C1 segment of cervical spinal cord (tissue), 14 donors: ENCODE measurements around the gene SLC48A1.
A peak's percentile ranks its signal among the peaks of the same experiment; 100 is the strongest.
"Not testable (repeated sequence)": the region's sequence is repeated elsewhere in the genome, so short reads cannot be mapped to it uniquely, and the experiment has no call there.

Experiments used
- DNase-seq, 14 donors: peaks; one replicate each; lab custom pipeline; 2025; lab: John Stamatoyannopoulos, UW

Gene SLC48A1

GRCh38 chr12:47808574-47809365, 35.7 kb downstream of the SLC48A1 start:
- no peak for DNase-seq

DNA sequence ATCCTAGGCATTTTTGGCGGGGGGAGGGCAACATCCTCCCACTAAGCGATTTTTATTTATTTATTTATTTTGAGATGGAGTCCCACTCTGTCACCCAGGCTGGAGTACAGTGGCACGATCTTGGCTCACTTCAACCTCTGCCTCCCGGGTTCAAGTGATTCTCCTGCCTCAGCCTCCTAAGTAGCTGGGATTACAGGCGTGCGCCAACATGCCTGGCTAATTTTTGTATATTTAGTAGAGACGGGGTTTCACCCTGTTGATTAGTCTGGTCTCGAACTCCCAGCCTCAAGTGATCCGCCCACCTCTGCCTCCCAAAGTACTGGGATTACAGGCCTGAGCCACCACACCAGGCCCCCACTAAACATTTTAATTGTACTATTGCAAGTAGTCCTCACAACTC, 36.5 kb downstream of the SLC48A1 start:
- DNase-seq, result not testable (repeated sequence)

DNA sequence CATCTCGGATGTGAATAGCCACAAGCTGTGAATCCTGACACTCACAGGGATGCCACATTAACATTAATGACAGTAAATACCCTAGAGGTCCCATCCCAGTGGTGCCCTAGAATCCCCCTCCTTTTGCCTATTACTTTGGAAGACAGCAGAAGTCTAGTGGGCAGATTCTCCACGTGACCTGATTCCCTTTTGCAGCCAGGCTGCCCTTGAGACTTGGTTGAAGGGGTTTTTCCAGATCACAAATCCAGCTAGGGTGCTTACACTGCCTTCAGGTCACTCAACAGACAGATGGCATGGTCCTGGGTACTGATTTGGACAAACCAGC, 38.0 kb downstream of the SLC48A1 start:
- DNase-seq, result no peak

GRCh38 chr12:47811581-47812484, 38.8 kb downstream of the SLC48A1 start:
- peak in 2 of 14 donors; percentile 61 to 91 for DNase-seq

- DNase-seq, result peak in 12 of 14 donors; percentile 14 to 87 (median 50)
Observed at GRCh38 chr12:47812797-47813510, 39.9 kb downstream of the SLC48A1 start.

DNA sequence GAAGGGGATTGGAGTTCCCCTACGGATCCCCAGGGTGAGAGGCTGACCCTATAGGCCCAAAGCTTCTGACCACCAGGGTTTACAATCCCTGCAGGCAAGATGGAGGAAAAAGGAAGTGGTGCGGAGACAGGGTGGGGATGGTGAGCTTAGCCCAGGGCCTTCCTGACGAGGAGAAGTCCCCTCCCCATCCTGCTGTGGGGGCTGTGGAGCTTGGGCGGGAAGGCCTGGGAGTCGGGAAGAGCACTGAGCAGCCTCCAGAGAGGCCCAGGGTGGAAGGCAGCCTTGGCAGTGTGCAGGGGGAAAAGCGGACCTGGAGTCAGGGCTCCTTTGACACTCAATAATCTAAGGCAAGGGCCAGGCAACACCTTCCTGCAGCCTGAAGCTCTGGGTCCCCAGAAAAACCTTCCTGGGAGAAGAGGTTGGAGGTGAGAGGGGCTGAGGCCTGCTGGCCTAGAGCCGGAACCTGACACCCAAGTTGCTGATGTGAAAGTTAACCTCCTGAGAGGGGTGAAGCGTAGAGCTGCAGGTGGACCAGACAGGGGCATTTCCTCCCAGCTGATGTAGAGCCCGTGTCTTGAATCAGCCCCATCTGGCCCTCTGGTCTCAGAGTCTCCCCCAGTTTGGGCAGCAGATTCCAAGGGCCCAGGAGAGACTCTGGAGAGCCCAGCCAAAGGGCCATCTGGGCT, 40.6 kb downstream of the SLC48A1 start:
- DNase-seq, result peak in 1 of 14 donors; percentile 65

DNA sequence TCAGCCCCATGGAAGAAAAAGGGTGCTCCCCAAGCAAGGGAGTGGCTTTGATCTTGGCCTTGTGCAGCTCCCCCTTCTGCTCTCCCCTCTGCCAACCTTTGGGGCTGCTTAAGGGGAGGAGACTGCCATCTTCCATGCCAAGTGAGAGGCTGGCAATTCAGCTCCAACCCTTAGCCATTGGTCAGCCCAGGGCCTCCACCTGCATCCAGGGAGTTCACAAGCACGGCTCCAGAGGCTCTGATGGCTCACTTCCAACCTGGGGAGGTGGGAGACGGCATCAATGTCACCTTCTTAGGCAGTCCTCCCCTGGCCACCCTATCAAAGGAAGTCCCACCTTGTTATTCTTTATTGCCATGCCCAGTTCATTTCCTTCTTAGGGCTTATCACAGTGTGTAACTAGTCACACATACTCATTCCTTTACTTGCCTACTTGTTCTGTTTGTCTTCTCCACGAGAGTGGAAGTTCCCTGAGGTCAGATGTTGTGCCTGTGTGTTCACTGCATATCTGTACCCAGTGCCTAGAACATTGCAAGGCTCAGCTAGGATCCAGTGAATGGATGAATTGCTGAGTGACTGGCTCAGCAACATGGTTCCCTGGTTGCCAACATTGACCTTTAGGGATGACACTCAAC, 41.6 kb downstream of the SLC48A1 start:
- no peak for DNase-seq

DNA sequence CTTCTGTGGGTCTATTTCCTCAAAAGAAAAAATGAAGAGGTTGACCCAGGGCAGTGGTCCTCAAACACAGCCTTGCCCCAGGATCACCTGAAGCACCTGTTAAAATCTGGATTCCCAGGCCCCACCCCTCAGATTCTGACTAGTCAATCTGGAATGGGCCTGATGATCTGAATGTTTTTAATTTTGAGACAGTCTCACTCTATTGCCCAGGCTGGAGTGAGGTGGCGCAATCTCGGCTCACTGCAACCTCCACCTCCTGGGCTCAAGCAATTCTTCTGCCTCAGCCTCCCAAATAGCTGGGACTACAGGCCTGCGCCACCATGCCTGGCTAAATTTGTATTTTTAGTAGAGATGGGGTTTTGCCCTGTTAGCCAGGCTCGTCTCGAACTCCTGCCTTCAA, 42.4 kb downstream of the SLC48A1 start:
- not testable (repeated sequence) for DNase-seq

GRCh38 chr12:47816403-47817271, 43.6 kb downstream of the SLC48A1 start:
- DNase-seq, result no peak

GRCh38 chr12:47817272-47818006, 44.4 kb downstream of the SLC48A1 start:
- DNase-seq, result peak in 1 of 14 donors; percentile 49

GRCh38 chr12:47818007-47818376, 45.0 kb downstream of the SLC48A1 start:
- DNase-seq, result no peak

- peak in 7 of 14 donors; percentile 9 to 64 (median 54) for DNase-seq
Observed at GRCh38 chr12:47818467-47819137, 45.6 kb downstream of the SLC48A1 start.

GRCh38 chr12:47819138-47819895, 46.3 kb downstream of the SLC48A1 start:
- peak in 11 of 14 donors; percentile 26 to 81 (median 59) for DNase-seq

DNA sequence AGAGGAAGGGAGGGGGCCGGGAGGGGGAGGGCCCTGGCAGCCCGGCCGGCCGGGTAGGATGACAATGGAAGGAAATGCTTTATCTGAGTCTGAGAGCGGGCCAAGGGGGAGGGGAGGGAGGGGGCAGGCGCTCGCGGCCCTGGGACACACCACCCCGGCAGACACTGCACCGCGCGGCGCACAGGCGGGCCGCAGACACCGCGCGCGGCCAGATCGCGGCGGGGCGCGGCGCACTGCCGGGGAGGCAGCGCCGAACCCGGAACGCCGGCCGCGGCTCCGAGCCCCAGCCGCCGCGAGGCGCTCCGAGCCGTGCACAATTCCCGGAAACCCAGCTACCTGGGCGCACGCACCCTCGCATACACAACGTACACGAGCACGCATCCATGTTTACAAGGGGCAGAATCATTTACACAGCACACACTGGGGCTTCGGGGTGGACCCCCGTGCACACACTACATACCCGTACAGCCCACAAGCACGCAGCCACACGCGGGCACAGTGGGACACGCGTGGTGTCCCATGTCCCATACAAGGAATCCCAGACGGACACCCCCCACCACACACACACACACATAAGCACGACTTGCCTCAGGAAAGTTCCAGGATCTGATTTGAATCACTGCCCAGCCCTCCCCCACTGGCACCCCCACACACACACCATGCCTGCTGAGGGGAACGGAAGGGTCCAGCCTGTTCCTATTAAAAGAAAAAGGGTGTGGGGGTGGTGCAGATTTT, 47.0 kb downstream of the SLC48A1 start, which contains the start of gene HDAC7:
Gene HDAC7 (minus strand): TSS at position 8 of the 735 bp plus-strand sequence. CDS start 118 bp downstream, outside the sequence.
- peak in 12 of 14 donors; percentile 38 to 81 (median 58) for DNase-seq

DNA sequence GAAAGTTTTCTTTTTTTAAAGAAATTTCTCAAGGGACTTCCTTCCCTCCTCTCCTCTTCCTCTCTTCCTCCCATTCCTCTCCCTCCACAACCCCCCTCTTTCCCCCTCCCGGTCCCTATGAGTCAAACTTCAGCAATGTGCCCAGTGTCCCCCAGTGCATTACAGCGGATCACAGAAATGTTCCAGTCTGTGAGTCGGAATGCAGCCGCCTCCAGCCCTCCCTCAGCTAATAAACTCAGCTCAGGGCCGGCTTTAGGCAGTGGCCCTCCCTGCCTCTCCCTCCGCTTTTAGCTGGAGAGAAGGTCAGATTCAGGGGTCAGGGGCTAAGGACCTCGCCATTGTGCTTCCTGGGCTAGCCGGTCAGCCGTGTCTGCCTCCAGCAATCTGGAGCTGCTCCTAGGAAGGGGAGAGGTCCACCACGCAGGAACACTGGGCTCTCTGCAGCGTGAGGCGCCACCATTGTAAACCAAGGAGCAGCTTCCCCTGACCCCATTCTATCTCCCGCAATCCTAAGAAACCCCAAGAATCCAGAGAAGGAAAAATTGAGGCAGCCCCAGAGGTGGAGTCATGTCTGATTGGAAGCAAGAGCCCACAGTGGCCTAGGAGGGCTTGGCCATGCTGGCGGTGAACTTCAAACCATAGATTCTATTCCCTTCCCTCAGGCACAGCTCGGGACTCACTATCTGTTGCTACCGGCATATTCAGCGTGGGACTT, 47.8 kb downstream of the SLC48A1 start:
- DNase-seq, result peak in 3 of 14 donors; percentile 38 to 75 (median 39)

- no peak for DNase-seq
Observed at GRCh38 chr12:47821346-47821706, 48.3 kb downstream of the SLC48A1 start.
